ENCODE data around the gene PLXNA1. TPM values are rescaled to one million over a fixed set of nuclear protein-coding genes. Genes with fewer than 3 reads are reported as not detected.

Gene PLXNA1
- polyA plus RNA-seq, 1 of the 3 experiments (the other 2 are of a cell fraction), result 48.1 TPM

Other genes with a start within 250 kb of the PLXNA1 start
- gene PRR23E, start 210.0 kb downstream of the PLXNA1 start, polyA plus RNA-seq (2012; rRNA removed), result not detected in 2 replicates

Measured in SK-N-SH (cell line).